ENCODE data around the gene TBL1XR1.

DNA sequence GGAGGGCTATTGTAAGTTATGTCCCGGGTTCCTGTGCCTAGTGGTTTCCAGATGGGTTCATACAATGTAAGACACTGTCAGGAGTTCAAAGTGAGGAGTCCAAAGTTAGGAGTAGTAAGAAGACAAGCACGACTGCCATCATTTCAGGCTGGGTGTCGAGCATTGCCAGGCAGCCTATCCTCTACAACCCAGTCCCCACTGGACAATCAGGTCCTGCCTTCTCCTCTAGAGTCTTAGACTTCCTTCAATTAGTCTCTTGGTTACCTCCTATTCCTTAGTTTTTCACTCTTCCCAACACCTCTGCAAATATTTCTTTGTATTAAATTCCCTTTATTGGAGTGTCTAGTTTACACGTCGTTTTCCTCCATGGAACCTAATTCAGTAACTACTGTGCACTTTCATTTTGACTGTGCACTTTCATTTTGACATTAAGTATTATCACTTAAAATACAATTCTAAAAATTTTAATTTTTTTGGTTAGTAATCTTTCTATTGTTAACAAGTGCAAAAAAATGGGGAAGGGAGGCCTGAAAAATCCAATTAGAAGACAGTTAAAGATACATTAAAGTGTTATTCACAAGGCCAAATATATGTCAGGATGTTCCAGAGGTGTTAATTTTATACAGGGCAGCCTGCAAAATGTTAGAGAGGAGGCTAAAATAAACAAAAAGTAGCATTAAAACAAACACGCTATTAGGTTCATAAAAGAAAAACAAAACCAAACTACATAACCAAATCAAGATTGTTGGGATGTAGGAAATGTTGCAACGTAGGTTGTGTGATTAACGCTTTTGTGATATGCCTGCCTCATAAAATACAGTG lies 155.3 kb downstream of the TBL1XR1 start:
- TF ChIP-seq FOXM1 (IDR thresholded peaks at IDR 0.05; ENCODE audit: borderline replicate concordance, low read depth) (no peak), YY1 (IDR thresholded peaks at IDR 0.05; ENCODE audit: low read depth) (no peak), CEBPB (IDR thresholded peaks at IDR 0.05) (no peak), EP300 (IDR thresholded peaks at IDR 0.05; ENCODE audit: borderline replicate concordance) (no peak), RAD21 (IDR thresholded peaks at IDR 0.05; ENCODE audit: low read depth) (no peak), ZBTB7A (IDR thresholded peaks at IDR 0.05; ENCODE audit: low read depth) (no peak), EGR1 (IDR thresholded peaks at IDR 0.05) (no peak), CREB1 (IDR thresholded peaks at IDR 0.05; ENCODE audit: low read depth) (no peak)
- TF ChIP-seq, protein P1, sequence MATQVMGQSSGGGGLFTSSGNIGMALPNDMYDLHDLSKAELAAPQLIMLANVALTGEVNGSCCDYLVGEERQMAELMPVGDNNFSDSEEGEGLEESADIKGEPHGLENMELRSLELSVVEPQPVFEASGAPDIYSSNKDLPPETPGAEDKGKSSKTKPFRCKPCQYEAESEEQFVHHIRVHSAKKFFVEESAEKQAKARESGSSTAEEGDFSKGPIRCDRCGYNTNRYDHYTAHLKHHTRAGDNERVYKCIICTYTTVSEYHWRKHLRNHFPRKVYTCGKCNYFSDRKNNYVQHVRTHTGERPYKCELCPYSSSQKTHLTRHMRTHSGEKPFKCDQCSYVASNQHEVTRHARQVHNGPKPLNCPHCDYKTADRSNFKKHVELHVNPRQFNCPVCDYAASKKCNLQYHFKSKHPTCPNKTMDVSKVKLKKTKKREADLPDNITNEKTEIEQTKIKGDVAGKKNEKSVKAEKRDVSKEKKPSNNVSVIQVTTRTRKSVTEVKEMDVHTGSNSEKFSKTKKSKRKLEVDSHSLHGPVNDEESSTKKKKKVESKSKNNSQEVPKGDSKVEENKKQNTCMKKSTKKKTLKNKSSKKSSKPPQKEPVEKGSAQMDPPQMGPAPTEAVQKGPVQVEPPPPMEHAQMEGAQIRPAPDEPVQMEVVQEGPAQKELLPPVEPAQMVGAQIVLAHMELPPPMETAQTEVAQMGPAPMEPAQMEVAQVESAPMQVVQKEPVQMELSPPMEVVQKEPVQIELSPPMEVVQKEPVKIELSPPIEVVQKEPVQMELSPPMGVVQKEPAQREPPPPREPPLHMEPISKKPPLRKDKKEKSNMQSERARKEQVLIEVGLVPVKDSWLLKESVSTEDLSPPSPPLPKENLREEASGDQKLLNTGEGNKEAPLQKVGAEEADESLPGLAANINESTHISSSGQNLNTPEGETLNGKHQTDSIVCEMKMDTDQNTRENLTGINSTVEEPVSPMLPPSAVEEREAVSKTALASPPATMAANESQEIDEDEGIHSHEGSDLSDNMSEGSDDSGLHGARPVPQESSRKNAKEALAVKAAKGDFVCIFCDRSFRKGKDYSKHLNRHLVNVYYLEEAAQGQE (IDR thresholded peaks at IDR 0.05; ENCODE audit: low read depth), result no peak
- TF ChIP-seq, protein P2, sequence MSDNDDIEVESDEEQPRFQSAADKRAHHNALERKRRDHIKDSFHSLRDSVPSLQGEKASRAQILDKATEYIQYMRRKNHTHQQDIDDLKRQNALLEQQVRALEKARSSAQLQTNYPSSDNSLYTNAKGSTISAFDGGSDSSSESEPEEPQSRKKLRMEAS (IDR thresholded peaks at IDR 0.05), result no peak

Measured in Ishikawa (cell line).